A673 (cell line): ENCODE results near the gene DPF3. TPM values are rescaled to one million over a fixed set of nuclear protein-coding genes. Genes with fewer than 3 reads are reported as not detected.

Experiments used
- BruUV-seq: library from RNA; stranded (reverse); fragments of 400-500 nt; replicated peaks from 2 replicates; lab custom pipeline; 2021; lab: Mats Ljungman, UMichigan
- CTCF ChIA-PET: fragments of 300-600 bp; sonication (Branson Sonifier 250); formaldehyde crosslinking; loops from one replicate; lab custom pipeline; 2022; ENCODE audit warnings: antibody characterized with exemption; lab: Charles Lee
- POLR2A ChIA-PET: fragments of 300-600 bp; sonication (Branson Sonifier 250); formaldehyde crosslinking; loops from one replicate; lab custom pipeline; 2022; ENCODE audit warnings: antibody characterized with exemption; ENCODE audit not compliant: low non-redundant PET; lab: Charles Lee
- DNase-seq: peaks from one replicate; pipeline ENCODE4 v3.0.0-alpha.2; 2015; ENCODE audit warnings: low spot score
- H3K27ac ChIP-seq: fragments of 200-600 bp; sonication (generic); 2 replicates; pipeline ENCODE4 v1.5.1; 2016; ENCODE audit warnings: mixed run types, low read depth, mild to moderate bottlenecking, mixed read lengths, antibody characterized with exemption, low read length; ENCODE audit not compliant: poor library complexity, severe bottlenecking
- H3K27me3 ChIP-seq: fragments of 200-600 bp; sonication (generic); replicated peaks from 2 replicates; pipeline ENCODE4 v1.6.1; 2017; ENCODE audit warnings: mixed run types, low read depth, mild to moderate bottlenecking, mixed read lengths, antibody characterized with exemption, low read length; ENCODE audit not compliant: insufficient read depth, poor library complexity
- H3K36me3 ChIP-seq: fragments of 200-600 bp; sonication (generic); 2 replicates; pipeline ENCODE4 v1.6.1; 2016; ENCODE audit warnings: mixed run types, mild to moderate bottlenecking, mixed read lengths, antibody characterized with exemption, low read length; ENCODE audit not compliant: insufficient read depth, poor library complexity, severe bottlenecking
- H3K4me1 ChIP-seq: fragments of 200-600 bp; sonication (generic); 2 replicates; pipeline ENCODE4 v1.6.1; 2017; ENCODE audit warnings: mixed run types, mild to moderate bottlenecking, mixed read lengths, antibody characterized with exemption, low read length; ENCODE audit not compliant: insufficient read depth, poor library complexity, severe bottlenecking
- H3K4me3 ChIP-seq: fragments of 200-600 bp; sonication (generic); 2 replicates; pipeline ENCODE4 v1.5.1; 2016; ENCODE audit warnings: low read depth, mixed run types, mild to moderate bottlenecking, mixed read lengths, low read length; ENCODE audit not compliant: poor library complexity, severe bottlenecking
- H3K9me3 ChIP-seq: fragments of 200-600 bp; sonication (generic); 2 replicates; pipeline ENCODE4 v1.6.1; 2016; ENCODE audit warnings: mixed run types, low read depth, mild to moderate bottlenecking, mixed read lengths, antibody characterized with exemption, low read length; ENCODE audit not compliant: poor library complexity, severe bottlenecking
- EZH2 ChIP-seq: fragments of 200-600 bp; sonication (generic); IDR thresholded peaks from 2 replicates; pipeline ENCODE4 v1.6.1; 2017; ENCODE audit warnings: borderline replicate concordance, low read depth, mild to moderate bottlenecking, mixed read lengths, antibody characterized with exemption, low read length; ENCODE audit not compliant: poor library complexity, severe bottlenecking
- intact Hi-C: fragments of 100-400 bp; cut with micrococcal nuclease; formaldehyde crosslinking; loops from one replicate; pipeline ENCODE4 v1.10.0; 2022; ENCODE audit not compliant: unreplicated experiment
- total RNA-seq: library from RNA; stranded (reverse); gene quantifications from 2 replicates; pipeline ENCODE4 v1.2.3, GENCODE V29; 2021
- TF ChIP-seq, protein P1 (sequence below): fragments of 300-800, 200-600 bp; sonication (generic); conservative IDR thresholded peaks from 2 replicates; pipeline ENCODE4 v1.5.1; 2017; ENCODE audit warnings: low read depth, mild to moderate bottlenecking, antibody characterized with exemption, low read length, moderate library complexity, mixed read lengths

DPF3 gene
- total RNA-seq, 1 experiment from 2014 or later, result 15.7 TPM

DNA sequence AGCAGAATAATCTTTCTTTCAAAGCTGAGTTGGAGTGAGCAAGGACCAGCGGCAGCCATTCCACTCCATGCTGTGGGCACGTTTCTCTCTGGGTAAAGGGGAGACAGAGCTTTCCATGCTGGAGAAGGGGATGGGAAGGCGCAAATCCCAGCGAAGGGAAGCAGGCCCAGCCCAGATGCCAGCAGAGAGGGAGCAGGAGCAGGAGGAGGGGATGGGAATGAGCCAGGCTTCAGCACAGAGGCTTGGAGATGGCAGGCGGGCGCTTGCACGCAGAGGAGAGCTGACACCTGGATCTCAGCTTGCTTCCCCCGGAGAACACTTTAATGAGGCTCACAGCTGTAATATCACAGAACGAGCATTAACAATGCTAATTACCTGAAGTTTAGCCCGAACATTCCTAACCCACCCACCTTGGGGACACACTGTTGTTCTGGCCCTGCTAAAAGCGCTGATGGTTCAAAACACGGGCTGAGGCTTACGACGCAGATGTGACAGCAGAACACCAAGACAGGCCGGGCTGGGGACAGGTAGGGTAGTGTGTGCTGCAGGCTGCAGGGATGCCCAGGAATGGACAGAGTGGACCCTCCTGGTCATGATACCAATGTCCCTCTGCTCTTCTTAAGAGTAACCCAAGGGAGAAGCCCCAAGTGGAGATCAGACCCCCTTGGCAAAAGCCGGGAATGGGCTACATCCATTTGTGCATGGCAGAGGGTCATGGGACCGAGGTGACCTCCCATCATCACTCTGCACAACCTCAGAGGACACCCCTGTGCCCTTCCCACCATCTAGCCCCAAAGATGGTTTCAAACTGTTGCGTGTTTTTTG is 288.6 kb downstream of the DPF3 start:
- CTCF ChIA-PET, result no interaction called here

DNA sequence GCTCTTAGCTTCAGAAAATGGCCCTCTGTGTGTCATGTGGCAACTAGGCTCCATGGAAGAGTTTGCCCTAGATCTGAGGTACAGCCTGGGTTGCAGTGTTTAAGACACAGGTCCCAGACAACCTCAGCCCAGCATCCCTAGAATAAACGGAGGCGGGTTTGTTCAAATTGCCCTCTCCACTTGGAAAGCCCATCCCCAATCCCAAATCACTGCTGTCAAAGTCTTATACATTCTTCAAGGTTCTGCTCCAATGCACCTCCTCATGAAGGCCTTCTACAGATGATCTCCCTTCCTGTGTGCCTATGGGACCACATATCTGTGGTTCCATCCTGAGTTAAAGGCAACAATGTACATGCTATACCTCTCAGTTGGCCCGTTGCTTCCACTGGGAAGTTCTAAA is 289.8 kb downstream of the DPF3 start:
- TF ChIP-seq, protein P1, sequence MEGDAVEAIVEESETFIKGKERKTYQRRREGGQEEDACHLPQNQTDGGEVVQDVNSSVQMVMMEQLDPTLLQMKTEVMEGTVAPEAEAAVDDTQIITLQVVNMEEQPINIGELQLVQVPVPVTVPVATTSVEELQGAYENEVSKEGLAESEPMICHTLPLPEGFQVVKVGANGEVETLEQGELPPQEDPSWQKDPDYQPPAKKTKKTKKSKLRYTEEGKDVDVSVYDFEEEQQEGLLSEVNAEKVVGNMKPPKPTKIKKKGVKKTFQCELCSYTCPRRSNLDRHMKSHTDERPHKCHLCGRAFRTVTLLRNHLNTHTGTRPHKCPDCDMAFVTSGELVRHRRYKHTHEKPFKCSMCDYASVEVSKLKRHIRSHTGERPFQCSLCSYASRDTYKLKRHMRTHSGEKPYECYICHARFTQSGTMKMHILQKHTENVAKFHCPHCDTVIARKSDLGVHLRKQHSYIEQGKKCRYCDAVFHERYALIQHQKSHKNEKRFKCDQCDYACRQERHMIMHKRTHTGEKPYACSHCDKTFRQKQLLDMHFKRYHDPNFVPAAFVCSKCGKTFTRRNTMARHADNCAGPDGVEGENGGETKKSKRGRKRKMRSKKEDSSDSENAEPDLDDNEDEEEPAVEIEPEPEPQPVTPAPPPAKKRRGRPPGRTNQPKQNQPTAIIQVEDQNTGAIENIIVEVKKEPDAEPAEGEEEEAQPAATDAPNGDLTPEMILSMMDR, result no peak
- TF ChIP-seq EZH2, result no peak
- Histone ChIP-seq H3K36me3 (no peaks in the 10 kb centered on the region), H3K4me3 (no peak overlapping the region), H3K27ac (no peak overlapping the region), H3K9me3 (no peaks in the 10 kb centered on the region), H3K27me3 (no peaks in the 10 kb centered on the region), H3K4me1 (no peaks in the 10 kb centered on the region)
- POLR2A ChIA-PET, result no interaction called here
- intact Hi-C loops, result no loop called here
- no peak for DNase-seq
- BruUV-seq, result no TSS peak
- CTCF ChIA-PET, result no interaction called here

More for the DNA sequence above, 288.6 kb downstream of the DPF3 start:
- H3K36me3 ChIP-seq, result no peaks in the 10 kb centered on the region
- H3K4me1 ChIP-seq, result no peaks in the 10 kb centered on the region
- H3K9me3 ChIP-seq, result no peaks in the 10 kb centered on the region
- H3K4me3 ChIP-seq, result no peak overlapping the region
- no TSS peak for BruUV-seq
- intact Hi-C loops, result no loop called here
- POLR2A ChIA-PET, result no interaction called here
- no peaks in the 10 kb centered on the region for H3K27me3 ChIP-seq
- H3K27ac ChIP-seq, result no peak overlapping the region
- TF ChIP-seq EZH2, result no peak
- TF ChIP-seq, protein P1, result no peak
- DNase-seq, result no peak

DNA sequence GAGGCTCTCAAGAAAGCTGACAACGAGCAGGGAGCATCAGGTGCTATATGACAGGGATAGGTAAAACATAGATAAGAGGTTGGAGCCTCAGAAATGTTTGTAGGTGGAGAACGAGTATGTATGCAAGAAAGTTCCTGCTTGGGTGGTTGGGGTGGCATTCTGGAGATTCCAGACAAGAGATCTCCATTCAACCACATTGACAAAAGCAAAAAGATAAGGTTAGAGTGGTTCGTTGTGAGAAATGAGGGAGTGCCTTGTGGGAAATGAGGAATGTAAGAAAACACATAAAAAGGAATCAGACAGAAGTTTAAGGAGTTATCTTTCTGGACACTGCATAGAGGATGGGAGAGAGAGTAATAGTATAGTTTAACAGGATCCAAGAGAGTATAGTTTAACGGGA is 290.3 kb downstream of the DPF3 start:
- Histone ChIP-seq H3K4me1 (no peaks in the 10 kb centered on the region), H3K27me3 (no peaks in the 10 kb centered on the region), H3K4me3 (no peak overlapping the region), H3K27ac (no peak overlapping the region), H3K9me3 (no peaks in the 10 kb centered on the region), H3K36me3 (no peaks in the 10 kb centered on the region)
- POLR2A ChIA-PET, result no interaction called here
- TF ChIP-seq, protein P1, result no peak
- TF ChIP-seq EZH2, result no peak
- intact Hi-C loops, result no loop called here
- no peak for DNase-seq
- CTCF ChIA-PET, result no interaction called here
- BruUV-seq, result no TSS peak
